WI38 (cell line): ENCODE measurements around the gene LYPD6.

Source experiments
- H3K4me3 ChIP-seq: 2 replicates; pipeline ENCODE4 v1.5.1; 2011; ENCODE audit warnings: low read depth, mild to moderate bottlenecking, control low read depth, low read length
- TF ChIP-seq, protein P1 (sequence below): IDR thresholded peaks from 2 replicates; pipeline ENCODE4 v1.5.1; 2012; ENCODE audit warnings: low read depth, mild to moderate bottlenecking, control low read depth, low read length

Gene LYPD6

GRCh38 chr2:149400997-149401396 is 70.6 kb downstream of the LYPD6 start:
- no peak overlapping the region for H3K4me3 ChIP-seq
- TF ChIP-seq, protein P1, sequence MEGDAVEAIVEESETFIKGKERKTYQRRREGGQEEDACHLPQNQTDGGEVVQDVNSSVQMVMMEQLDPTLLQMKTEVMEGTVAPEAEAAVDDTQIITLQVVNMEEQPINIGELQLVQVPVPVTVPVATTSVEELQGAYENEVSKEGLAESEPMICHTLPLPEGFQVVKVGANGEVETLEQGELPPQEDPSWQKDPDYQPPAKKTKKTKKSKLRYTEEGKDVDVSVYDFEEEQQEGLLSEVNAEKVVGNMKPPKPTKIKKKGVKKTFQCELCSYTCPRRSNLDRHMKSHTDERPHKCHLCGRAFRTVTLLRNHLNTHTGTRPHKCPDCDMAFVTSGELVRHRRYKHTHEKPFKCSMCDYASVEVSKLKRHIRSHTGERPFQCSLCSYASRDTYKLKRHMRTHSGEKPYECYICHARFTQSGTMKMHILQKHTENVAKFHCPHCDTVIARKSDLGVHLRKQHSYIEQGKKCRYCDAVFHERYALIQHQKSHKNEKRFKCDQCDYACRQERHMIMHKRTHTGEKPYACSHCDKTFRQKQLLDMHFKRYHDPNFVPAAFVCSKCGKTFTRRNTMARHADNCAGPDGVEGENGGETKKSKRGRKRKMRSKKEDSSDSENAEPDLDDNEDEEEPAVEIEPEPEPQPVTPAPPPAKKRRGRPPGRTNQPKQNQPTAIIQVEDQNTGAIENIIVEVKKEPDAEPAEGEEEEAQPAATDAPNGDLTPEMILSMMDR, result no peak

GRCh38 chr2:149409506-149409905 is 79.1 kb downstream of the LYPD6 start:
- H3K4me3 ChIP-seq, result no peak overlapping the region
- TF ChIP-seq, protein P1, result no peak

GRCh38 chr2:149410701-149411484 is 80.5 kb downstream of the LYPD6 start:
- TF ChIP-seq, protein P1, result no peak
- H3K4me3 ChIP-seq, result no peak overlapping the region

DNA sequence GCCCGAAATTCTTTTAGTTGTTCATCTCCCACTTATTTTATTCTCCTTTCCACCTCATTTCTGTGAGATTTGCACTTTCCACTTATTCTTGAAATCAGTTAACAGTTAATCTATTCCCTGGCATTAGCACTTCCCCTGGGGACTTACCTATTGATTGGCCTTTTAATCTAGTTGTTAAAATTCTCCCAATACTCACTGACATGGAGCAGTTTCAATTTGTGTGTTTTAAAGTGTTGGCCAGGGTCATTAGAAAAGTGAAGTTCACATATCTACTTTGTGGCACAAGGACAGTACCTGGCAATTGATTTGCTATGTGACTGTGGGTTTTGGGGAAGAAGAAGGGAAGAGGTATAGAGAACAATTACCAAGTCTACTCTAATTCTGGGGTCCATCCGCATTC is 83.1 kb downstream of the LYPD6 start:
- TF ChIP-seq, protein P1, result no peak
- no peak overlapping the region for H3K4me3 ChIP-seq

GRCh38 chr2:149415086-149415485 is 84.7 kb downstream of the LYPD6 start:
- no peak overlapping the region for H3K4me3 ChIP-seq
- TF ChIP-seq, protein P1, result no peak

DNA sequence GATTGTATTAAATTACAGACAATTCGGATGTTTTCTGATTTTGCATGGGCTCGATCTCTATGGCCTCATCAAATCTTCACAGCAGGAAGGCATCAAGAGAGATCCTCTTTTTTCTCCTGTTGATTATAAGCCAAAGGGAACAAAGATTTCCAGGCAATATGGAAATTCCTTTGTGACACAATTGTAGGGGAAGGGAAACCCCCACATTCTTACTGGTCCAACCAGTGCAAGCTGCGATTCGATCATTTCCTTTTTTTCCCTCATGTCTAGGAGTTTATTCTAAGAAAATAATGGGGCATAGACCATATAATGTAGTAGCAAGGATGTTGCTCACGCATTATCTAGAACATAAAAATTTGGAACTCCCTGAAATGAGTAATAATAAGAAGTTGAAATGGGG is 87.7 kb downstream of the LYPD6 start:
- H3K4me3 ChIP-seq, result no peak overlapping the region
- TF ChIP-seq, protein P1, result no peak

DNA sequence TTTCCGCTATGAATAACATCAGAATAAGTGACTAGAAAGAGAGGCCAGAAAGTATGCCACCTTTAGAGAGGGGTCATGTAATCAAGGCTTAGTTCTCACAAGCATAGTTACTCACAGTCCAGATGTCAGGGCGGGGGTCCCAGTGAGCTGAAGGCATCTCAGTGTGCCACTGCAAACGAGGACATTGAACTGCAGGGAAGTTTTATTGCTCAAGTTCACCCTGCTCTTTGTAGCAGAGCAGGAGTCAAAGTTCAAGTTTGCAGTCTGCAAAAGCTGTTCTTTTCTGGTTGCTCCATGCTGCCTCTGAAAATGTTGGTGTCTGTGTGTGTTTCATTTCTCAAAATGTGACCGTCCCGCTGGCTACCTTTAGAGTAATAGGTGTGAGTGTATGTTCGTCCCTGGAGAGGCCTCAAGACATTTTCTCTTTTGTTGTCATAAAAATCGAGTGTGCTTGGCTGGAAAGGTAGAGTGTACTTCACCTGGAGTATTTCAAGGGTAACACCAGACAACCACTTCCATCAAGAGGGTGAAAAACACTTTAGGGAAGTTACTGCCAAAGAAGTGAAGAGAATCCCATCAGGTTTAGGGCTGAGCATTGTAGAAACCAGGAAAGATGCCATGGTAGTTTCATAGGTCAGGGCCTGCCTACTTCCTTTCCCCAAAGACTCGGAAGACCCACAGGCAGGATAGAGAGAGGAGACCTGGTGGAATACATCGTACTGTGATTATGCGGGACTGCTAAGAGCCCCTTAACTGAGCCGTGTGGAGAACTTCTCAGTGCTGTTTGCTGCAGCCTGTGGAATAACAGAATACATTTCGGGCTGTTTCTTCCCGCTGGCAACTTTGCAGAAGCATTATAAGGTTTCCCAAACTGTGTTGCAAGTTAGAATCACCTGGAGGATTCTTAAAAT is 89.9 kb downstream of the LYPD6 start:
- H3K4me3 ChIP-seq, result no peak overlapping the region
- TF ChIP-seq, protein P1, result no peak
